Fibroblast of lung (primary cell): ENCODE data around the gene SERHL2. TPM values are rescaled to one million over a fixed set of nuclear protein-coding genes. Genes with fewer than 3 reads are reported as not detected.

Experiments used
- DNase-seq, 2 donors: peaks; one replicate each; pipeline versions ENCODE4 v3.0.0 to v3.0.0-alpha.2; 2010; ENCODE audit warnings: low read depth in 2 of 2
- H2AFZ ChIP-seq: 2 replicates; pipeline ENCODE4 v1.5.1; 2012; ENCODE audit warnings: low read length, control low read depth, inconsistent platforms
- H3K27ac ChIP-seq: 2 replicates; pipeline ENCODE4 v1.5.1; 2011; ENCODE audit warnings: low read length, control low read depth; ENCODE audit not compliant: insufficient read depth
- H3K27me3 ChIP-seq: 2 replicates; pipeline ENCODE4 v1.5.1; 2011; ENCODE audit warnings: mild to moderate bottlenecking, low read length; ENCODE audit not compliant: control insufficient read depth, insufficient read depth
- H3K36me3 ChIP-seq: 2 replicates; pipeline ENCODE4 v1.5.1; 2011; ENCODE audit warnings: low read length; ENCODE audit not compliant: control insufficient read depth, insufficient read depth
- H3K4me1 ChIP-seq: 2 replicates; pipeline ENCODE4 v1.5.1; 2011; ENCODE audit warnings: low read length; ENCODE audit not compliant: control insufficient read depth, insufficient read depth; ENCODE audit errors: extremely low read depth
- H3K4me2 ChIP-seq: 2 replicates; pipeline ENCODE4 v1.5.1; 2011; ENCODE audit warnings: low read length, control low read depth; ENCODE audit not compliant: insufficient read depth; ENCODE audit errors: extremely low read depth
- H3K4me3 ChIP-seq, 4 experiments: fragments of 200-600 bp in 1 of 4; sonication (generic) in 1 of 4; replicated peaks in 1 of 4; 2 replicates each; pipeline ENCODE4 v1.5.1; 2011 to 2016; ENCODE audit warnings: low read length in 4 of 4, low read depth in 3 of 4, mild to moderate bottlenecking in 3 of 4, control low read depth in 2 of 4, inconsistent platforms in 1 of 4, mixed read lengths in 1 of 4; ENCODE audit not compliant: insufficient read depth in 1 of 4; ENCODE audit errors: control extremely low read depth in 1 of 4
- H3K79me2 ChIP-seq: 2 replicates; pipeline ENCODE4 v1.5.1; 2012; ENCODE audit warnings: mild to moderate bottlenecking, low read length, inconsistent platforms; ENCODE audit not compliant: control insufficient read depth, insufficient read depth
- H3K9ac ChIP-seq: 2 replicates; pipeline ENCODE4 v1.5.1; 2011; ENCODE audit warnings: mild to moderate bottlenecking, low read length, control low read depth; ENCODE audit not compliant: insufficient read depth
- H3K9me3 ChIP-seq: 2 replicates; pipeline ENCODE4 v1.5.1; 2012; ENCODE audit warnings: low read depth, low read length; ENCODE audit not compliant: control insufficient read depth, insufficient read depth
- H4K20me1 ChIP-seq: 2 replicates; pipeline ENCODE4 v1.5.1; 2011; ENCODE audit warnings: low read length; ENCODE audit not compliant: control insufficient read depth, insufficient read depth; ENCODE audit errors: extremely low read depth
- EZH2 ChIP-seq: IDR thresholded peaks from 2 replicates; pipeline ENCODE4 v1.5.1; 2012; ENCODE audit warnings: low read length, control low read depth, mild to moderate bottlenecking; ENCODE audit errors: missing control alignments
- polyA plus RNA-seq, 2 donors: library from polyadenylated mRNA; depleted of rRNA in 1 of 2; stranded (reverse) in 1 of 2; unstranded in 1 of 2; fragments of >200 nt; gene quantifications; 2 replicates each; pipeline ENCODE4 v1.2.1, GENCODE V29; 2011 to 2012; ENCODE audit warnings: missing spikeins in 1 of 2
- total RNA-seq: library from RNA; depleted of rRNA; stranded (reverse); fragments of >200 nt; gene quantifications from 2 replicates; pipeline ENCODE4 v1.2.1, GENCODE V29; 2014
- TF ChIP-seq, protein P1 (sequence below), 2 donors: IDR thresholded peaks in 1 of 2; conservative IDR thresholded peaks in 1 of 2; 1 replicate in 1 of 2; 2 replicates in 1 of 2; pipeline ENCODE4 v1.5.1; 2011 to 2012; ENCODE audit warnings: low read length in 2 of 2, control low read depth in 1 of 2, inconsistent platforms in 1 of 2, low read depth in 1 of 2, mild to moderate bottlenecking in 1 of 2

SERHL2 gene
- total and polyA plus RNA-seq, 2 donors (not counting 1 experiment from before 2014, with no cell fraction given), result 4.6 to 5.5 TPM

DNA sequence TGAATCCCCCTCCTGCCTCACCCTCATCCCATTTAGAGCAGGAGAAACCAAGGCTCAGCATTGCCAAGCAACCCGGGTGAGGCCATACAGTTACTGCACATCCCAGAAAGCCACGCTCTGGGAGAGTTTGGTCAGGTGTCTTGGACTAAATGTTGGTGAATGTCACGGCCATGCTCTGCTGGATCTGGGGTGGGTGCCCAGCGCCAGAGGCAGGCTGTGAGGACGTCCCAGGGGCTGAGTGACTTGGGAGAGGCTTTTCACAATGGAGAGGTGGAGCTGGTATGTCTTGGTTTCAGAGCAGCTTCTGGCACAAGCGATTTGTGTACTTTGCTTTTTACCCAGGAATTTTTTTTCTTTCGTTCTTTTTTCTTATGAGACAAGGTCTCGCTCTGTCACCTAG, 6.6 kb downstream of the SERHL2 start:
- H3K4me2 ChIP-seq, result no peak overlapping the region
- no peaks in the 10 kb centered on the region for H3K4me1 ChIP-seq
- no peak overlapping the region for H3K27ac ChIP-seq
- no peak for TF ChIP-seq EZH2
- TF ChIP-seq, protein P1, sequence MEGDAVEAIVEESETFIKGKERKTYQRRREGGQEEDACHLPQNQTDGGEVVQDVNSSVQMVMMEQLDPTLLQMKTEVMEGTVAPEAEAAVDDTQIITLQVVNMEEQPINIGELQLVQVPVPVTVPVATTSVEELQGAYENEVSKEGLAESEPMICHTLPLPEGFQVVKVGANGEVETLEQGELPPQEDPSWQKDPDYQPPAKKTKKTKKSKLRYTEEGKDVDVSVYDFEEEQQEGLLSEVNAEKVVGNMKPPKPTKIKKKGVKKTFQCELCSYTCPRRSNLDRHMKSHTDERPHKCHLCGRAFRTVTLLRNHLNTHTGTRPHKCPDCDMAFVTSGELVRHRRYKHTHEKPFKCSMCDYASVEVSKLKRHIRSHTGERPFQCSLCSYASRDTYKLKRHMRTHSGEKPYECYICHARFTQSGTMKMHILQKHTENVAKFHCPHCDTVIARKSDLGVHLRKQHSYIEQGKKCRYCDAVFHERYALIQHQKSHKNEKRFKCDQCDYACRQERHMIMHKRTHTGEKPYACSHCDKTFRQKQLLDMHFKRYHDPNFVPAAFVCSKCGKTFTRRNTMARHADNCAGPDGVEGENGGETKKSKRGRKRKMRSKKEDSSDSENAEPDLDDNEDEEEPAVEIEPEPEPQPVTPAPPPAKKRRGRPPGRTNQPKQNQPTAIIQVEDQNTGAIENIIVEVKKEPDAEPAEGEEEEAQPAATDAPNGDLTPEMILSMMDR (conservative IDR thresholded peaks at IDR 0.05 in 1 of 2, IDR thresholded peaks at IDR 0.05 in 1 of 2; ENCODE audit: low read depth in 1 of 2, low read length in 2 of 2), result no peak
- H3K36me3 ChIP-seq, result no peaks in the 10 kb centered on the region
- H3K4me3 ChIP-seq, result no peak overlapping the region
- no peaks in the 10 kb centered on the region for H3K79me2 ChIP-seq
- H3K27me3 ChIP-seq, result no peaks in the 10 kb centered on the region
- no peak overlapping the region for H3K9ac ChIP-seq
- H3K9me3 ChIP-seq, result no peaks in the 10 kb centered on the region
- no peaks in the 10 kb centered on the region for H4K20me1 ChIP-seq
- H2AFZ ChIP-seq, result no peak overlapping the region
- DNase-seq, result no peak

DNA sequence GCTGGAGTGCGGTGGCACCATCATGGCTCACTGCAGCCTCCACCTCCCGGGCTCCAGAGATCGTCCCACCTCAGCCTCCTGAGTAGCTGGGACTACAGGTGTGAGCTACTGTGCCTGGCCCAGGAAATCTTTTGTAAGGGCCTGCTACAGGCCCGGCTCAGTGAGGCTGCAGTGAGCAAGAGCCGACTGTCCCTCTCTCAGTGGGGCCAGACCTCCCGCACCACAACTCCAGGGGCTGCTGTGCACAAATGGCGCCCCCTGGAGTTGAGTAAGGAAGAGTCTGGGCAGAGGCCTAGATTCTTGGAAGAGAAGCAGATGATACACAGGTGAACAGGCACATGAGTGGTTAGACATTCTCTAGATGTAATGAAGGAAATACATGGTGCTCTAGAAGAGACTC, 7.0 kb downstream of the SERHL2 start:
- Histone ChIP-seq H4K20me1 (no peaks in the 10 kb centered on the region), H2AFZ (no peak overlapping the region), H3K79me2 (no peaks in the 10 kb centered on the region), H3K9me3 (no peaks in the 10 kb centered on the region), H3K4me2 (no peak overlapping the region), H3K4me1 (no peaks in the 10 kb centered on the region), H3K4me3 (no peak overlapping the region), H3K27me3 (no peaks in the 10 kb centered on the region), H3K36me3 (no peaks in the 10 kb centered on the region), H3K27ac (no peak overlapping the region), H3K9ac (no peak overlapping the region)
- no peak for DNase-seq
- TF ChIP-seq, protein P1 (conservative IDR thresholded peaks at IDR 0.05 in 1 of 2, IDR thresholded peaks at IDR 0.05 in 1 of 2; ENCODE audit: low read depth in 1 of 2, low read length in 2 of 2), result peak; percentile 26 to 46
- no peak for TF ChIP-seq EZH2

DNA sequence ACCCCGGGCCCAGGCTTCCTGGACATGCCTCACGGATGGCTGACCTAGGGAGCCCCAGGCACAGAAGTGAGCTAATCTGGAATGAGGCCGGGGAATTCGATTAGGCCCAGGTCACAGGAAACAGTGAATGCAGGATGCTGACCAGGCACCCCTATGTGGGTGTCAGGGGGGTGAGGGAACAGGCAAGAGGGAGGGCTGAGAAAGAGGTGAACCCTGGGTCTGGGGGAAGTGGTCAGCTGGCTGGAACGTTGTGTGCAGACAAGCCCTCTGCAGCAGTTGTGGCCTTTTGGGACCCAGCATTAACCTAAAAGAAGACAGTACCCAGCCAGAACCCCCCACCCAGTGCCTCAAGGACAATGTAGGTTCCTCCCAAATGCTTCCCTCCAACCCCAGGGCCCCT, 8.1 kb downstream of the SERHL2 start:
- Histone ChIP-seq H4K20me1 (no peaks in the 10 kb centered on the region), H3K9ac (no peak overlapping the region), H3K4me3 (no peak overlapping the region), H2AFZ (no peak overlapping the region), H3K27me3 (no peaks in the 10 kb centered on the region), H3K79me2 (no peaks in the 10 kb centered on the region), H3K4me2 (no peak overlapping the region), H3K9me3 (no peaks in the 10 kb centered on the region), H3K27ac (no peak overlapping the region), H3K36me3 (no peaks in the 10 kb centered on the region), H3K4me1 (no peaks in the 10 kb centered on the region)
- no peak for DNase-seq
- TF ChIP-seq, protein P1 (conservative IDR thresholded peaks at IDR 0.05 in 1 of 2, IDR thresholded peaks at IDR 0.05 in 1 of 2; ENCODE audit: low read depth in 1 of 2, low read length in 2 of 2), result no peak
- TF ChIP-seq EZH2, result no peak
